NCI-H1694 treated with DMSO at 0.1 percent for 48 hours (cell line): ENCODE measurements around the gene GARIN5A.

Experiments
- DNase-seq: peaks from one replicate; lab custom pipeline; 2025; lab: John Stamatoyannopoulos, UW

GARIN5A gene

DNA sequence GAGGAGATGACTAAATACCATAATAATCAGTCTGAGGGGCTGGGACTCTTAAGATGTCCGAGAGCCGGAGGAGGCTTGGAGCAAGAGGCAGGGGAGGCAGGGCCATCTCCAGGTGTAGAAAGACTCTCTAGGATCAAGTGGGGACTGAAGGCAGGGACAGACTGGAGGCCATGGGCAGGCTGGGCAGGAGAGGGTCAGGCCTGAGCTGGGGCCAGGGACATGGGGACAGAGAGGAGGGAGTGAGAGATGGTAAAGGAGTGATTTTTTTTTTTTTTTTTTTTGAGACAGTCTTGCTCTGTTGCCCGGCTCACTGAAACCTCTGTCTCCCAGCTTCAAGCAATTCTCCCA, 32.2 kb upstream of the GARIN5A start:
- no peak for DNase-seq

DNA sequence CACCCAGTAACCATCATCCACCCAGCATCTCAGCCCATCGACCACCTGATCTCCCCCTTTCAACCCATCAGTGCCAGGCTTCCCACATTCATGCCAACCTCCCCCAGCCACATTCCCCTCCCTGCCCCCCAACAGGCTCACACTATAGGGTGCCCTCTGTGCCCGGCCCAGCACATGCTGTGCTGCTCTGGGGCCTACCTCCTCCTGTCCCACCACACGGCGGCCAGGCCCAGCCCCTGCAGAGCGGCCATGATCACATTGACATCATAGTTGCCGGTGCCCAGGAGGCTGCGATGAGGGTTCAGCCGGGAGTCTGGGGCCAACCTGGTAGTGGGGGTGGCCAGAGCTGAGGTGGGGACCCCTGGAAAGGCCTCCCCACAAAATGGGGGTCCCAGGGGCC, 30.7 kb upstream of the GARIN5A start:
- DNase-seq: no peak

DNA sequence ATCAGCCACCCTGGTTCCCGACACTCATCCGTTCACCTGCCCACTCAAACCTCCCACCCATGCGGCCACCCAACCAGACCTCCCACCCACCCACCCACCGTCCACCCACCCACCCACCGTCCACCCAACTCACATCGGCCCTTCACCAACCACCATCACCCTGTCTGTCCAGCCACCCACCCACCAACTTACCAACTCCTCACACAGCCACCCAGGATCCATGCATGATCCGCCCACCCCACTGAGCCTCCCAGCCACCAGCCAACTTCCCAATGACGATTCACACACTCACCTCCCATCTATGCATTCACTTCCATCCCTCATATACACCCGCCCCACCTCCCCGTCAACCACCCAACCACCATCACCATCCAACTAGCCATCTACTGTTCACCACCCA, 30.1 kb upstream of the GARIN5A start:
- no peak for DNase-seq

DNA sequence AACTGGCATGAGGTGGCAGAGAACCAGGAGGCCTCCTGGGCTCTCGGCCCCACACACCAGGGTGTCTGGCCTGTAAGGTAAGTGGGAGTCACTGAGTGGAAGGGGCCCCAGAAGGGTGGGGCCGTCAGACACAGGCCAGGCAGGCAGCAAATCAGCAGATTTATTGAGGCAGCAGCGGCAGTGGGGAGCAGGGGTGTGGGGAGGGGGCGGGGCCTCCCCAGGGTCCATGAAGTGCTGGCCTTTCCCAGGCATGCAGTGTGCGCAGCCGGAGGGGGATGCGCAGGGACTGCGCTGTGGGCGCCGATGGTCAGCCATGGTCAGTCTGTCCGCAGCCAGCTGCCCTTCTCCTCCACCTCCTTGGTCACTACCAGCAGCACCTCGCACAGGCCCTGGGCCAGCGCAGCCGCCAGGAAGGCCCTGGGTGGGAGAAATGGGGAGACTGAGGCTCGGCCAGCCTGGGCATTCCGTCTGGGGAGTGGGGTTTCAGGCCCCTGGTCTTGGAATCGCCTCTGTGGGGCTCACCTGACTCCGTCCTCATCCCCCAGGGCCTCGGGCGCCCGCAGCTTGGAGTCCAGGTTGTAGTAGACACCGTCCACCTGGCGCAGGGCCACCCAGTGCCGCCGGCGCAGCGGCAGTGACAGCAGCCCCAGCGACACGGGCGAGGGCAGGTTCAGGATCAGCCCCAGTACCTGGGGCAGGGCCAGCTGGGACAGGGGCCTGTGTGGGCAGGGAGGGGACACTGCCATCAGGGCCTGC, 29.4 kb upstream of the GARIN5A start:
- DNase-seq: no peak

DNA sequence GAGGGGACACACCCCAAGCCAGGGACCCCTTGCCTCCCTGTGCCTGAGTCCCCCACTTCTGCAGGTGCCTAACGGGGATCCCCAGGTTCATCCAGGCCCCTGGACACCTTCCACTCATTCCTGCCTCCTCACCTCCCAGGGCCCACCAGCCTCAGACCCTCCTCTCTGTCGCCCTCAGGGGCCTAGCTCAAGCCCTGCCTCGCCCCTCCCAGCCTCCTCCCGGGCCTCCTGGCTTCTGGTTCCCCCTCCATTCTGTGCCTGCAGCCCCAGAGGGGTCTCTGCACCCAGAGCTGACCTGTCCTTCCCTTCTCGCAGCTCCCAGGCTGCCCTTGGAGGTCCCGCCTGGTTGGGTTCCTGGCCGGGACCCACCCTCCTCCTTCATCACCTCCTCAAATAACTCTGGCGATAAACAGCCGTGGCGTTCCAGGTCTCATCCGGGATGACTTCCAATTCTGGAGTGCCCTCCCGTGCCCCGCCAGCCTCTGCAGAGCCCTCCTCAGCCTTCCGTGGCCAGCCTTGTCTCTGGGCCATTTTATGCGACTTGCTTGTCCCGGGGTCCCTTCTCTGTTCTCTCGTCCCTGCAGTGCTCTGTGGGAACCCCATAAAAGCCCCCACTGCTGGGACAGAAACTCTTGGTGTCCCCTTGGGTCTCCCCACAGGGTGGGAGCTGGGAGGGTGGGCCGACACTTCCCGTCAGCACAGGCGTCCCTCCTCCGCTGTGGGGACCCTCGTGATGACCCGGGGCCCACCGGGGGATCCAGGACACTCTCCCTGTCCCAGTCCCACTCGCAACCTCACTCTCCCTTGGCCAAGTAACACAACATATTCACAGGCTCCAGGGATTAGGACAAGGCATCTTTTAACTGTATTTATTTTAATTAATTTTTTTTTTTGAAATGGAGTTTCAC, 25.2 kb upstream of the GARIN5A start:
- no peak for DNase-seq

DNA sequence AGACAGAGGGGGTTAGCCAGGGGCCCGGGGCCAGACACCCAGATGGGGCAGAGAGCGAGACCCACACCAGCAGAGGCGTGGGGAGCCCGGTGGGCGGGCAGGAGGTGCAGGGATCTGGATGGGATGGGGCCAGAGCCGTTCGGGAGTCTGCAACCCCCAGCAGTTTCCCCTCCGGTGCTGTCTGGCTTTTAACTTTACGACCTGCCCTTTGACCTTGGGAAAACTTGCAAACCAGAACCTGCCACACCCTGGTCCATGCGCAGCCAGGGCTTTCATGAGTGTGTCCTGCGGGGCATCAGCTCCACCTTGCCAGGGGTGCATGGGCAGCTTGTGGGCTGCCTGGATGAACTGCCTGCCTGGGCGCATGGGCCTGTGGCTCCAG, 24.5 kb upstream of the GARIN5A start:
- no peak for DNase-seq

DNA sequence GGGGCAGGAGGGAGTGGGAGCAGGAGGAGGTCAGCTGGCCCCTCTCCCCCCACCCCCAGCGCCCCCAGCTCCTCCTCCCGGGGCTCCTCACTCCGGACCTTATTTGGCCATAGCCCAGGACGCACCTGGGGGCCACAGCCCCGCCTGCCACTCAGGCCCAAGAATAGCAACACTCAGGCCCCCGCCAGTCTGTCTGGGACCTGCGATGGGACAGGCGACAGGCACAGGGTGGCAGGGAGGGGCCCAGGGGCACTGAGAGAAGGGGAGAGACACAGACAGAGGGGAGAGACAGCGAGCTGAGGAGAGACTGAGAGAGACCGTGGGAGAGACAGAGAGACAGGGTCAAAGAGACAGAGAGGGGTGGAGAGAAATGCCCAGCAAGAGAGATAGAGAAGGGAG, 24.1 kb upstream of the GARIN5A start:
- DNase-seq: no peak

DNA sequence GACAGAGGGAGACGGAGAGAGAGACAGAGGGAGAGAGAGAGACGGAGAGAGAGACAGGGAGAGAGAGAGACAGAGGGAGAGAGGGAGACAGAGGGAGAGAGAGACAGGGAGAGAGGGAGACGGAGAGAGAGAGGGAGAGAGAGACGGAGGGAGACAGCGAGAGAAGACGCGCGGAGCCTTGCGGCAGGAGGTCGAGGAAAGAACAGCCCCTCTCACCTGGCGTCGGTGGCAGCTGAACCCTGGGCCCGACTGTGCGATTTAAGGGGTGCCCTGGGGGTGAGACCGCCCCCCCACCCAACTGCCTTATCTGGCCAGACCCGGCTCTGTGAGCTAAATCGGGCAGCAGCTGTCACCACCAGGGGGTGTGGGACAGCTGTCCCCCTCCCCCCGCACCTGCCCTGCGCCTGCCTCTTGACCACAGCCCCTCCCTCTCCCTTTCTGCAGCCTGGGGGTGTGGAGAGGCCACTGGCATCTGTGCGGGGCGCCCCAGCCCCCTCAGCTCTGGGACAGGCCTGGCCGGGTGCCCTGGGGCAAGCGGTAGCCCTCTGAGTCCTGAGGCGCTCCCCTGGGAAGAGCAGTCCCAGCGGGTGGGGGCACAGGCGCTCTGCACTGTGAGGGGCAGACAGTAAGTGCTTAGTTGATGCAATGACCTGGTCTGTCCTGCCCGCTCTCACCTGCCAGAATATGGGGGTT, 23.6 kb upstream of the GARIN5A start:
- no peak for DNase-seq

DNA sequence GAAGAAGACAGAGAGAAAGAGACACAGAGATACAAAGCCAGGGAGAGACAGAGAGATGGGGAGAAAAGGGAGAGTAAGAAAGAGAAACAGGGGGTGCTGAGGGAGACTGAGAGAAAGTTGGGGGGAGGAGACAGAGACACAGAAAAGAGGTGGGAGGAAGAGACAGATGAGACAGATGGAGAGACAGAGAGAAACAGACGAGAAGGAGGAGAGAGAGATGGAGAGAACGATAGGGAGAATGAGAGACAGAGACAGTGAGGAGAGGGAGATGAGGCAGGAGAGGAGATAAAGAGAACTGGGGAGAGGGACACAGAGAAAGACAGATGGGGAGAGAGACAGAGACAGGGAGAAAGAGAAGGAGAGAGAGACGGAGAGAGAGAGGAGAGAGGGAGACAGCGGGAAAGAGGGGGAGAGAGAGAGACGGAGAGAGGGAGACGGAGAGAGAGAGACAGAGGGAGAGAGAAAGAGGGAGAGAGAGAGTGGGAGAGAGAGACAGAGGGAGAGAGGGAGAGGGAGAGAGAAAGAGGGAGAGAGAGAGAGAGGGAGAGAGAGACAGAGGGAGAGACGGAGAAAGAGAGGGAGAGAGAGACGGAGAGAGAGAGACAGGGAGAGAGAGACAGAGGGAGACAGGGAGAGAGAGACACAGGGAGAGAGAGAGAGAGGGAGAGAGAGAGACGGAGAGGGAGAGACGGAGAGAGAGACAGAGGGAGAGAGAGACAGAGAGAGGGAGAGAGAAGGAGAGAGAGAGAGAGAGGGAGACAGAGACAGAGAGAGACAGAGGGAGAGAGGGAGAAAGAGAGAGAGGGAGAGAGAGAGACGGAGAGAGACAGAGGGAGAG, 21.8 kb upstream of the GARIN5A start:
- DNase-seq: no peak

DNA sequence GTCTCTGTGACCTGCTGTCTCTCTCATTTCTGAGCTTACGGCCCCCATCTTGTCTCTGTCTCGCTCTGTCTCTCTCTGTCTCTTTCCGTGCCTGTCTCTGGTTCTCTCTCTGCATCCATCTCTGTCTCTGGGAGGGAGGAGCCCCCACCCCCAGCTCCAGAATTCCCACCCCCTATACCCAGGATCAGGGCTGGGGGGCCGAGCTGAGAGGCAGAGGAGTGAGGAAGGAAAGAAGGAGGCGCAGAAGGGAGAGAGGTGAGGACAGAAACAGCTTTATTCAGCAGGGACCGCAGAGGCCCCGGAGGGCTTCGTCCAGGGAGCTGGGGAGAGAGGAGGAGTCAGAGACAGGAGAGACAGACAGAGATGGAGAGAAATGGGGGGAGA, 20.4 kb upstream of the GARIN5A start:
- no peak for DNase-seq

DNA sequence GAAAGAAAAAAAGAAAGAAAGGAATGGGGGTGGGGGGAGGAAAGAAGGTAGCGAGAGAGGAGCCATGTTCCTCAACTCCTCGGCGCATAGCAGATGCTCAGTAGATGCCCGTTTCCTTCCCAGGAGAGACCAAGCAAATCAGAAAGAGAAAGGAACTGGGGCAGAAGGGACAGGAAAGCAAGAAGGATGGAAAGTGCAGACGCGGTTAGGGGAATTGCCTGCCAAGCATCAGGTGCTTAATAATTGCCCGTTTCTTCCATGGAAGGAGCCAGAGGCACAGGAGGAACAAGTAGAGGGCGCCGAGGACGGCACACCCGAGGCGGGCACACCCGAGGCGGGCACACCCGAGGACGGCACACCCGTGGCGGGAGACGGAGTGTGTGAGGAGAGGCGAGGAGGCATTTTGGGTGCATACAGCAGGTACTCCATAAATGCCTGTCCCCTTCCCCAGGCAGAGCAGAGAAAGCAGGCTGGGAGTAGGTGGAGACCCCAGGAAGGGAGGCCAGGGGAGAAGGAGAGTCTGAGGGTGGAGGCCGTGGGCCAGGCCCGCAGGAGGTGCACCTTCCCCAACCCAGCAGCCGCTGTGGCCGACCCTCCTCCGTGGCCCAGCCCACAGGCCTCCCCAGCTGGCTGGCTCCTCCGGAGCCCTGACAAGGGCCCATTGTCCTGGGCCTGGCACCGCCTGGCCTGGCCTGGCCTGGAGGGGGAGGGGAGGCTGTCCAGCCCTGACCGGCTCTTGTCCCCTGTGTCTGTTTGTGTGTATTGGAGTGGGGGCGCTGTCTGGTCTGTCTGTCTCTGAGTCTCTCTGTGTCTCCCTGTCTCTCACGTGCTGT, 19.8 kb upstream of the GARIN5A start:
- no peak for DNase-seq

DNA sequence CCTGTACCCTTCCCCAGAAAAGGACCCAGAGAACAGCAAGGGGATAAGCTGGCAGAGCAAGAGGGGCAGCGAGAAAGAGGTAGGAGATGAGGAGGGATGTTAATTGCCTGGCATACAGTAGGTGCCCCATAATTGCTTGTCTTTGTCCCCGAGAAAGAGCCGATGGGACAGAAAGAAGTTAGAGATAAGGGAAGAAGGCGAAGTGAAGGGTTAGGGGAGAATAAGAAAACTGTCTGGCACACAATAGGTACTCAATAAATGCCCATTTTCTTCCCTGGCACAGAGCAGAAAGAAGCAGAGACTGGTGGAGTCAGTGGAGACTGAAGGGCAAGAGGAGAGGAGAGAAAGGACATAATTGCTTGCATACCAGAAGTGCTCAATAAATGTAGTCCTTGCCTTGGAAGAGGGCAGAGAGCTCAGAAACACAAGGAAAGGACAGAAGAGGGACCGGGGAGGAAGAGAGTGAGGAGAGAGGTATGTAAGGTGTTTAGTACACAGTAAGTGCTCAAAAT, 18.4 kb upstream of the GARIN5A start:
- DNase-seq: no peak

DNA sequence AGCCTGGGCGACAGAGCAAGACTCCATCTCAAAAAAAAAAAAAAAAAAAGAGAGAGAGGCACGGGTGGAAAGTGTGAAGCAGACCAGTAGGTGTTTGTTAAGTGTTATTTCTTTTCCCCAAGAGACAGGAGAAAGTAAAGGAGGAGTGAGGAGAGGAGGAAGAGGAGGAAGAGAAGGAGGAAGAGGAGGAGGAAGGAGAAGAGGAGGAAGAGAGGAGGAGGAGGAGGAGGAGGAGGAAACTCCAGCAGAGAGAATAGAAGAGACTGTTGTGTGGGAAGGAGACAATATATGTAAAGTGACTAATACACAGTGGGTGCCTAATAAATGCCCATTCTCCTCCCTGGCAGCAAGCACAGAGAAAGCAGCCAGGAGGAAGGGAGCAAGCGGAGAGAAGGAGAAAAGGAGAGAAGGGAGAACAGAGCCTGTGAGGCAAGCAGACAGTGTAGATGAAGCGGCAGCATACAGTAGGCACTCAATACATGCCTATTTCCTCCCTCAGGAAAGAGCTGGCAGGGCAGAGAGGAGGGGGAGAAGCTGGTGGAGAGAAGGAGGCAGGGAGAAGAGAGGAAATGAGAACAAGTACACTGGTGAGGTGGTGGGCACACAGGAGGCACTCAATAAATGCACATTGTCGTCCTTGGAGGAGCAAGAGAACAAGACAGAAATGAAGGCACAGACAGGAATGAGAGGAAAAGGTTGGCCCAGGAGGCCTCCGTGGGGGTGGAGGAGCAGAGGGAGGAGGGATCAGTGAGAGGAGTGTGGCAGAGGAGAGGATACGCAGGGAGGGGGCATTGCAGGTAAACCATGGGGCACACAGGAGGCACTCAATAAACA, 17.8 kb upstream of the GARIN5A start:
- no peak for DNase-seq

DNA sequence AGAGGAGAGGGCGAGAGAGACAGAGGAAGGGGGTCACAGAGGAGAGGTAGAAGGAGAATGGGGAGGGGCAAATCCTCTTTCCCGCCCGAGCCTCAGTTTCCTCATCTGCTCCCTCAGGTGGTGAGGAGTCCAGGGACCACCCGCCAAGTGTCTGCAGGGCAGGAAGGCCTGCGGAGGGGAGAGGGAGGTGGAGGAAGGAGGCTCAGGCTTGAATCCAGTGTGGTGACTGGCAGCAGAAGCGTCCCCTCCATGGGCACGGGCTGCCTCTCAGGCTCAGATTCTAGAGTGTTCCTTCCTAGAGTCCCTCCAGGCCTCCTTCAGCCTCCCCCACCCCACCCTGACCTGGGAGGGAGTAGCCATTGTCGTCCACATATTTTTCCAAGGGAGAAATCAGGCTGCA, 16.5 kb upstream of the GARIN5A start:
- no peak for DNase-seq

DNA sequence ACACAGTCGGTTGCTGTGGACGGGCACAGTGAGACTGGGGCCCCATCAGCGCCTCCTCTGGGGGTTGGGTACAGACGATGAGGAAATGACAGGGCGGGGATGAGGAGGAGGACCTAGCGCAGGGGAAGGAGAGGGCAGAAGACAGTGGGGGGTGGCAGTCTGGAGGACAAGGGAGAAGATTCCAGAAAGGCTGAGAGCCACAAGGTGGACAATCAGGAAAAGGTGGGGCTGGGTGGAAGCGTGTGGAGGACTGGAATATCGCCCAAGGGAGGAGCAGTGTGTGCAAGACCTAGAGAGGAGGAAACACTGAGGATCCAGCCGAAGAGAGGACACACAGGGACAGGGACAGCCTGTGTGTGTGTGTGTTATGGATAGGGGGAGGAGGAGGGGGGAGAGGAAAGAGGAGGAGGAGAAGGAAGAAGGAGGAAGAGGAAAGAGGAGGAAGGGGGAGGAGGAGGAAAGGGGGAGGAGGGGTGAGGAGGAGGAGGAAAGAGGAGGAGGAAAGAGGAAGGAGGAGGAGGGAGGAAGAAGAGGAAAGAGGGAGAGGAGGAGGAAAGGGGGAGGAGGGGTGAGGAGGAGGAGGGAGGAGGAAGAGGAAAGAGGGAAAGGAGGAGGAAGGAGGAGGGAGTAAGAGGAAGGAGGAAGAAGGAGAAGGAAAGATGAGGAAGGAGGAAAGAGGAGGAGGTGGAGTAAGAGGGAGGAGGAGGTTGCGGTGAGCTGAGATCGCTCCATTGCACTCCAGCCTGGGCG, 15.8 kb upstream of the GARIN5A start:
- DNase-seq: no peak

DNA sequence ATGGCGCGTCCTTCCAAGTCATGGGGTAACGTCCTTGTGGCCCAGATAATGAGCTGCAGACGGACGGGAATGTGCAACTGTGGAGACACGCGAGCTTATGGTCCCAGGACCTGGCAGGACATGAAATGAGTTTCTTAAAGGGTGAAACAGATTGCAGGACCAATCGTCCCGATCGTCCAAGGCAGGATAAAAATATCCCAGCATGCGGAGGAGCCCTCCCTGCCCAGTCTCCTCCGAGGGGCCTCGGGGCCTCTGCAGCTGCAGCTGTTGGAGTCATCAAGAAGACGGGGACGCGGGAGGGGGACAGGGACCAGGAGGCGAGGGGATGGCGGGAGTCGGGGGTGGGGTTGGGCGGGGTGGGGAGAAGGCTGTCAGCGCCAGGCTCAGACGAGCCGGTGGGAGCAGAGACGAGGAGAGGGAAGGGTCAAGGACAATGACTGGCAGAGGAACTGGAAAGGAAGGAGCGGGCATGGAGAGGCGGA, 14.4 kb upstream of the GARIN5A start:
- DNase-seq: no peak

DNA sequence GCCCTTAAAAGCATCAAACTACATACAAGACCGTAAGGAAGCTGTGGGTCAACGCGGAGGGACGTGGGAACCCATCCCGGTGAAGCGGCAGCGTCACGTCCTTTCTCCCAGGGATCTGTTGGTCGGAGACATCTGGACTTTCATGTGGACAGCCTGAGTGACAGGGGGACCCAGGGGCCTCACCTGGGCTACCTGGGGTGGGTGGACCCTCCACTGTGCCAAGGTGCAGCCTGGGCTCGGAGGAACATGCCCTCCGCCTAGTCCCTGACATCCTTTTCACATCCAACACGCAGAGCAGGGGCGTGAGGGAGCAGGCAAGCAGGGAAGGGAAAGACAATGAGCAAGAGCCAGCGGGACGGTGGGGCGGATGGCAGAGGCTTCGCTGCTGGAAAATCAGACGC, 13.8 kb upstream of the GARIN5A start:
- DNase-seq: no peak

DNA sequence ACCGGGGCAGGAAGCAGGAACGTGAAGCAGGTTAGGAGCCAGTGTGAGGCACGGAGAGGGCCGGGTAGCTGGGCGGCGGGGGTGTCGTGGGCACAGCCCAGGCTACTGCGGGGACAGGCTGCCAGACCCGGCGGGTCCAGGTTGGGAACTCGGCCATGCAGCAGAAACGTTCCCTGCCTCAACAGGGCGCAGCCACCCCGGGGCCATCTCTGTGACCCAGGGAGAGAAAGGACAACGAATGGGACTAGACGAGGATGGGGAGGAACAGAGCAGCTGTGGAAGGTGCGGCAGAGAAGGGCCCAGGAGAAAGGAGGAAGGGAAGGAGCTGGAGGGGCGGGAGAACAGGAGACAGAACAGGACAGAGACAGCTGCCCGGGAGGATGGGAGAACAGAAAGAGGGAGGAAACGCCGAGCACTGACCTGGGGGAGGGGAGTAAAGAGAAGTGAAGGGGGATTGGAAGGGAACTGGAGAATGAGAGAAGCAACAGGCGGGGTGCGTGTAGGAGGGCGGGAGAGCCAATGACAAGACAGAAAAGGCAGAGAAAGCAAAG, 12.9 kb upstream of the GARIN5A start:
- no peak for DNase-seq
